GM21717 (cell line): ENCODE data around the gene CAMK2G.
A peak's percentile ranks its signal among the peaks of the same experiment; 100 is the strongest.
"Not testable (repeated sequence)": the region's sequence is repeated elsewhere in the genome, so short reads cannot be mapped to it uniquely, and the experiment has no call there.

Experiments used
- ATAC-seq: cut with Tn5 transposase; IDR thresholded peaks from one replicate; pipeline ENCODE4 v1.9.1; 2021; ENCODE audit warnings: mild to moderate bottlenecking, moderate library complexity; ENCODE audit not compliant: unreplicated experiment

CAMK2G gene

DNA sequence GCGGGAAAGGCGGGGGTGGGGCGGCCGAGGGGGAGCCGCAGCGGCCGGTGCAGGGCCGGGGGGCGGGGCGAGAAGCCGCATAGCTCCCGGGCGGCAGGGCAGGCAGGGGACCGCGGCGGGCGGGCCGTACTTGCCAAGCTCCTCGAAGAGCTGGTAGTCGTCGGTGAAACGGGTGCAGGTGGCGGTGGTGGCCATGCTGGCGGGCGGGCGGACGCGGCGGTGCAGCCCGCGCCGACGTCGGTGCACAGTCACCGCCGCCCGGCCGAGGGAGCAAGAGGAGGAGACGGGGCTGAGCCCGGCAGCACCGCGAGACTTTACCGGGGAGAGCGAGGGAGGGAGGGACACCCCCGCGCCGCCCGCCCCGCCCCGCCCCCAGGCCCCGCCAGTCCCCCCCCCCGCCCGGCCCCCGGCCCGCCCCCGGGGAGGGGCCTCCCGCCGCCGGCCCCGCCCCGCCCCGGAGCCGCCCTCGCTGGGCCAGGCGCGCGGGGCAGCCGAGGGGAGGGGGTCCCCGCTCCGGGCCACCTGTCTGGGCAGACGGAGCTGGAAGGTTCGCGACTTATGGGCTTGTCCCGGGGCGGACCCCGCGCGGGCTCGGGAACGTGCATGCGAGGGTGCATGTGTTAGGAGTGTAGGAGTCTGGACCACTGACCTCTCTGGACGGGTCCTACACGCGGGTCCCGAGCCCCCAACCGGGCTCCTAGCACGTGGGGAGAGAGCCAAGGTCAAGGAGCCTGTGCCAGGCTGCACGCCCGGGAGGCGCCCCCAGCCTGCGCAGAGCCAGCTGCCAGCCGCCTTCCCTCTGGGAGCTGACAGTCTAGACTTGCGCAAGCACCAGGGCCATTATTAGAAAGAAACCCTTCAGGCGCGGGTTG lies at the start of gene CAMK2G:
Gene CAMK2G, minus strand, starts transcription at position 289 of the 872 bp plus-strand sequence. Its CDS starts 94 bp downstream, at position 195.
- peak; percentile 74 for ATAC-seq

DNA sequence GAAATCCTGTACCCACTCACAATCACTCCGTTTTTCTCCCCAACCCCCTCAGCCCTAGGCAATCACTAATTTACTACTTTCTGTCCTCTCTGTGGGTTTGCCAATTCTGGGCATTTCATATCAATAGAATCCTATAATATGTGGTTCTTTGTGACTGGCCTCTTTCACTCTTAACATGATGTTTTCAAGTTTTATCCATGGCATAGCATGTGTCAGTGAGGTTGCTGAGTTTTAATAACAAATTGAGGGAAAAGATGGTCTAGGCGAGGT lies 48.4 kb upstream of the CAMK2G start:
- no peak for ATAC-seq

- no peak for ATAC-seq
These were observed 47.9 kb upstream of the CAMK2G start for GRCh38 chr10:73922007-73922863.

DNA sequence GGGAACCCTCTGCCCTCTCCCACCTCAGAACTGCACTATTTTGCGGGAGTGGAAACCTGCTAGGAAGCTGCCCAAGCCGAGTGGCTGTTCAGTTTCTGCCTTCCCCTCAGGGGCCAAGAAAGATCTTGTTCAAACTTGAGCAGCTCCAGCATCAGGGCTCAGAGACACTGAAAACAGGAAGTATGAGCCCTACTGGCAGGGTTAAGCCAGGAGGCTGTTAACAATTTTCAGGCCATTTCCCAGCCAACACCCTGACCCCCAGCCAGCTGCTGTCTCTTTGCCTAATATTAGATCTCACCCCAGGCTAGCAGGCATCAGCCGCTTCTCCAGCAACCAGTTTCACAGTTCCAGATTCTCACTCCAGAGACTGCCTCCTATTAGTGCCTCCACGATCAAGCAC lies 45.7 kb upstream of the CAMK2G start:
- no peak for ATAC-seq

GRCh38 chr10:73919481-73919880 lies 45.1 kb upstream of the CAMK2G start:
- not testable (repeated sequence) for ATAC-seq

DNA sequence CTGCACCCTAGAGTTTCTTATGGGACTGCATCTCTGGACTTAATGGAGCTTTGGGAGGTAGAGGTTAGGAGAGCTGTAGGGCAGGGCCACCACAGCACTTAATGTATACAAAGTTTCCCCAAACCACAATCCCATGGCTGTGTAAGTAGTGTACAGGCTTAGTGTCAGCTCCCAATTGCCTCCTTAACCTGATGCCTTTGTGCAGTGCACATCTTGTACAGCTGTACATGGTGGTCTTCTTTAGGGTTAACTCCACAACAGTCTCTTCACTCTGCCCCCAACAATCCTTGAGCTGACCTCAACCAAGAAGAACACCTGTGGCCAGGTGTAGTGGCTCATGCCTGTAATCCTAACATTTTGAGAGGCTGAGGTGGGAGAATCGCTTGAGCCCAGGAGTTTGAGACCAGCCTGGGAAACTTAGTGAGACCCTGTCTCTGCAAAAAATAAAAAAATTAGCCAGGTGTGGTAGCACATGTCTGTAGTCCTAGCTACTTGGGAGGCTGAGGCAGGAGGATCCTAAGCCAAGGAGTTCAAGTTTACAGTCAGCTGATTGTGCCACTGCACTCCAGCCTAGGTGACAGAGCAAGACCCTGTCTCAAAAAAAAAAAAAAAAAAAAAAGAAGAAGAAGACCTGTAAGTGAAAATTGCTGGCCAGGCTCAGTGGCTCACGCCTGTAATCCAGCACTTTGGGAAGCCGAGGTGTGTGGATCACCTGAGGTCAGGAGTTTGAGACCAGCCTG lies 43.4 kb upstream of the CAMK2G start:
- no peak for ATAC-seq

DNA sequence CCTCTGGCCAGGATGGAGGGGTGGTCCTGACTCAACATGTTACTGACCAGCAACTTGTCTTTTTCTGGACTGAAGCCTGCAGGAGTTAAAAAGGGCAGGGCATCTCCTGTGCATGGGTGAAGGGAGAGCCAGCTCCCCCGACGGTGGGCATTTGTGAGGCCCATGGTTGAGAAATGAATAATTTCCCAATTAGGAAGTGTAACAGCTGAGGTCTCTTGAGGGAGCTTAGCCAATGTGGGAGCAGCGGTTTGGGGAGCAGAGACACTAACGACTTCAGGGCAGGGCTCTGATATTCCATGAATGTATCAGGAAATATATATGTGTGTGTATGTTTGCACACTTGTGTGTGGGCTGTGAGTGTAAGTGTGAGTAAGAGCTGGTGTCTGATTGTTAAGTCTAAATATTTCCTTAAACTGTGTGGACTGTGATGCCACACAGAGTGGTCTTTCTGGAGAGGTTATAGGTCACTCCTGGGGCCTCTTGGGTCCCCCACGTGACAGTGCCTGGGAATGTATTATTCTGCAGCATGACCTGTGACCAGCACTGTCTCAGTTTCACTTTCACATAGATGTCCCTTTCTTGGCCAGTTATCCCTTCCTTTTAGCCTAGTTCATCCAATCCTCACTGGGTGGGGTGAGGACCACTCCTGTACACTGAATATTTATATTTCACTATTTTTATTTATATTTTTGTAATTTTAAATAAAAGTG lies 42.6 kb upstream of the CAMK2G start:
- ATAC-seq: no peak

DNA sequence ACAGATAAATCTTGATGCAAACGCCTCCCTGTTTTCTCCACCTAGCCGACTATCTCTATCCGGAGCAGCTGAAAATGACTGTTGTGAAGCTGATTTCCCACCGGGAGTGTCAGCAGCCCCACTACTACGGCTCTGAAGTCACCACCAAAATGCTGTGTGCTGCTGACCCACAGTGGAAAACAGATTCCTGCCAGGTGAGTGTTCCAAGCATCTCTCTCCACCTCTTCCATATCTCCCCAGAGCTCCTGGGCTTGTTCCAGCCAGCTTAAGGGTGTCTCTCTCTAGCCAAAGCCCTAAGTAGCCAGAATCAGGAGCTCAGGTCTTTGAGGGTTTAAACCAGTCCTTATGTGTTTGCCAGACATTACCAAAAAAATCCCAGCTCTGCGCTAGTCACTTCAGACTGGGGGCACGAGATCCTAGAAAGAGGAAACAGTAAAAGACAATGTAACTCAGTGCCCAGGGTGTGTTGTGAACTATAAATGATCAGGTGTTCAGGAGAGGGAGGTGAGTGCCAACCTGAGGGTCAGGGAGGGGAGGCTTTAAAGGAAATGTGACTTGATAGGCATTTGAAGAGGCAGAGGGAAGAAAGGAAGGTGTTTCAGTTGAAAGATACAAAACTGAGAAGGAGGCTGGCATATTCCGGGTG lies 41.0 kb upstream of the CAMK2G start:
- ATAC-seq: no peak

DNA sequence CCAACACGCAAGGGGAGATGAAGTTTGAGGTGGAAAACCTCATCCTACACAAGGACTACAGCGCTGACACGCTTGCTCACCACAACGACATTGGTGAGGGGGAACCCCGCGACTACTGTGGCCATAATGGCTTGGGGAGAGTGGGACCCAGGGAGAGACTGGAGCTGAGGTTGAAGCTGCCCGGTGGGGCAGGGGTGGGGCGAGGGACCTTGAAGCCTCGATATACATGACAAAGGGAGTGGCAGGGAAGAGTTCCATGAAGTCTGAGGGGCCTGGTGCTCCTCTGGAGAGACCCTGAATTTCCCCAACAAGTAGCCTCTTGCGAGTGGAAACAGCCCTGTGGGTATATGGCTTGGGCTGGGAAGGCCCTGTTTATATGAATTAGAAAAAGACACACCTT lies 39.7 kb upstream of the CAMK2G start:
- no peak for ATAC-seq

- no peak for ATAC-seq
These were observed 37.2 kb upstream of the CAMK2G start for GRCh38 chr10:73911553-73912004.

DNA sequence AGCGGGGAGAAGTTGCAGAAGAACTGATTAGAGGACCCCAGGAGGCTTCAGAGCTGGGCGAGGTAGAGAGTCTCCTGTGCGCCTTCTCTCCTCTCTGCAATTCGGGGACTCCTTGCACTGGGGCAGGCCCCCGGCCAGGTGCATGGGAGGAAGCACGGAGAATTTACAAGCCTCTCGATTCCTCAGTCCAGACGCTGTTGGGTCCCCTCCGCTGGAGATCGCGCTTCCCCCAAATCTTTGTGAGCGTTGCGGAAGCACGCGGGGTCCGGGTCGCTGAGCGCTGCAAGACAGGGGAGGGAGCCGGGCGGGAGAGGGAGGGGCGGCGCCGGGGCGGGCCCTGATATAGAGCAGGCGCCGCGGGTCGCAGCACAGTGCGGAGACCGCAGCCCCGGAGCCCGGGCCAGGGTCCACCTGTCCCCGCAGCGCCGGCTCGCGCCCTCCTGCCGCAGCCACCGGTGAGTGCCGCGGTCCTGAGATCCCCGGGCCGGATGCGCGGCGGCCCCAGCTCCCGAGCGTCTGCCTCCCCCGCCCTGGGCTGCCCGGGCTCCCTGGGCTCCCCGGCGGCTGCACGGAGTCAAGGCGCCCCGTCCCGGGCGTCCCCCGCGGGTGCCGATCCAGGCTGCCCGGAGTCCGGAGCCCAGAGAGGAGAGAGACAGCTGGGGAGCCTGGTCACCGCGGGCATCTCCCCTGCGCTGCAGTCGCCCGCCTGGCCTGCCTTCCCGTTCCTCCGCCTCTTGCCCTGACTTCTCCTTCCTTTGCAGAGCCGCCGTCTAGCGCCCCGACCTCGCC lies 36.6 kb upstream of the CAMK2G start, which contains the start of gene PLAU:
Gene PLAU, plus strand, starts transcription at position 369 of the 789 bp plus-strand sequence. CDS start 424 bp downstream, outside the sequence.
- ATAC-seq: no peak

DNA sequence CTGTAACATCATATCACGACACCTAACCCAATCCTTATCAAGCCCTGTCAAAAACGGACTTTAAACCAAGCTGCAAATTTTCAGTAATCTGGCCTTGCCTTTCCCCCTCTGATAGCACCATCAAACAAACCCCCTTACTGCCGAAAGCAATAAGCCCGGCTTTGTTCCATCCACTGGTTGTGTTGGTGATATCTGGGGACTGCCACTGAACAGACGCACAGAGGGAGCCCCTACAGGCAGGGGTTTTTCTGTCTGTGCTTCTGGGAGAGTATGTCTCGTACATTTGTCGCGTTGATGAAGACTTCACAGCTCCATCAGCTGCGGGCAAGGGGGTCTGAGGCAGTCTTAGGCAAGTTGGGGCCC lies 36.0 kb upstream of the CAMK2G start:
- ATAC-seq: no peak

DNA sequence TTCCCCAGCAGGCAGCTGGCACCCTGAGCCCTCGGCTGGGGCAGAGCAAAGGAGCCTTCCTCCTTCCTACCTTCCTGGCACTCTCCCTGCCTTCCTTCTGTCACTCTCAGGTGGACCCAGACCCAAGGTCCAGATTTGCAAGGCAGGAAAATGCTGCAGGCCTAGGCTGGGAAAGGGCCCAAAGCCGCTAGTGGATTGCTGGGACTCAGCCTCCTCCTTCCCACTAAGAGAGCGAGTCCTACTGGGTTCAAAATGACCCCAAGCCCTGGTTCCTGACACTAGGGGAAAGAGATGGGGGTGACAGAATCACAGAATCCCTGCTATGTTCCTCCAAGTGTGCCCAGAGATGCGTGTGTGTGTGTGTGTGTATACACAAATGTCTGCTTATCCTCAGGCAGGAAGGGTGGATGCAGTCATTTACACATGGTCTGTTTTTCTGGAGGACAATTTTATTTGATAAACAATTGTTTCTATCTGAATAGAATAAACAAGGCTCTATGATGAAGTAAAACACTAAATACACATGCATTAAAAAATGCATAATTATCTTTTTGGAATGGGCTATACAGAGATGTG lies 35.3 kb upstream of the CAMK2G start:
- ATAC-seq: no peak

GRCh38 chr10:73908853-73909539 lies 34.6 kb upstream of the CAMK2G start:
- ATAC-seq: peak; percentile 52

DNA sequence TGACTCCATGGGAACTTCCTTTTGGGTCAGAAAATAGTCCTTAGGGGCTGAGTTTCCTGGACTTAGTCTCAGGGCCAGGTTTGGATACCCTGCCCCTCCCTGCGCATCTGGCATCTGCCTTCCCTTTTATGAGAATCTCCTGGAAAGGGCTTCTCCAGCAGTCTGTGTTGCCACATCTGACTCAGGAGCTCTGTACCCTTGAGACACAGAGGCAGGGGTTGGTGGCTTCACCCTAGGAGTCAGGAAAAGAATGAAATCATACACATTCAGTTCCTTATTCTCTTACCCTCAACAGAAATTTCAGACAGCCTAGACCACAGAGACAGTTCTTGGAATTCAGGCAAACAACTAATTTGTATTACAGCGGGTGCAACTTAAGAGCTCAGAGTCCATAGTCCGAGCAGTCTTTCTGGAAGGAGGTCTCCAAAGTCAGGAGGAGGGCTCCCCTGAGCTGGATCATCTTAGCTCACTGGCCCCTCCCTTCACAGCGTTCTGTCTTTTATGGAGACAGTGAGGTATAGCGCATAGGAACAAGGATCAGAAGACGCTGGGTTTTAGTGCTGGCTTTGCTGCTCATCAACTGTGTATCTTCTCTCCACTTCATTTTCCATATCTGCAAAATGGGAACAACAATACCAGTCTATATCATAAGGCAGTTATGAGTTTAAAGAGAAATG lies 33.6 kb upstream of the CAMK2G start:
- no peak for ATAC-seq

- ATAC-seq: no peak
These were observed 32.4 kb upstream of the CAMK2G start for GRCh38 chr10:73906524-73907447.
